A673 (cell line): ENCODE measurements around the gene GRP.

Experiments used
- EZH2 ChIP-seq: fragments of 200-600 bp; sonication (generic); IDR thresholded peaks from 2 replicates; pipeline ENCODE4 v1.6.1; 2017; ENCODE audit warnings: borderline replicate concordance, low read depth, mild to moderate bottlenecking, mixed read lengths, antibody characterized with exemption, low read length; ENCODE audit not compliant: poor library complexity, severe bottlenecking
- TF ChIP-seq, protein P1 (sequence below): fragments of 300-800, 200-600 bp; sonication (generic); conservative IDR thresholded peaks from 2 replicates; pipeline ENCODE4 v1.5.1; 2017; ENCODE audit warnings: low read depth, mild to moderate bottlenecking, antibody characterized with exemption, low read length, moderate library complexity, mixed read lengths

- TF ChIP-seq EZH2, result no peak
- TF ChIP-seq, protein P1, sequence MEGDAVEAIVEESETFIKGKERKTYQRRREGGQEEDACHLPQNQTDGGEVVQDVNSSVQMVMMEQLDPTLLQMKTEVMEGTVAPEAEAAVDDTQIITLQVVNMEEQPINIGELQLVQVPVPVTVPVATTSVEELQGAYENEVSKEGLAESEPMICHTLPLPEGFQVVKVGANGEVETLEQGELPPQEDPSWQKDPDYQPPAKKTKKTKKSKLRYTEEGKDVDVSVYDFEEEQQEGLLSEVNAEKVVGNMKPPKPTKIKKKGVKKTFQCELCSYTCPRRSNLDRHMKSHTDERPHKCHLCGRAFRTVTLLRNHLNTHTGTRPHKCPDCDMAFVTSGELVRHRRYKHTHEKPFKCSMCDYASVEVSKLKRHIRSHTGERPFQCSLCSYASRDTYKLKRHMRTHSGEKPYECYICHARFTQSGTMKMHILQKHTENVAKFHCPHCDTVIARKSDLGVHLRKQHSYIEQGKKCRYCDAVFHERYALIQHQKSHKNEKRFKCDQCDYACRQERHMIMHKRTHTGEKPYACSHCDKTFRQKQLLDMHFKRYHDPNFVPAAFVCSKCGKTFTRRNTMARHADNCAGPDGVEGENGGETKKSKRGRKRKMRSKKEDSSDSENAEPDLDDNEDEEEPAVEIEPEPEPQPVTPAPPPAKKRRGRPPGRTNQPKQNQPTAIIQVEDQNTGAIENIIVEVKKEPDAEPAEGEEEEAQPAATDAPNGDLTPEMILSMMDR, result no peak
Observed at GRCh38 chr18:59242906-59243305, 22.9 kb downstream of the GRP start.
